ENCODE measurements around the gene FBLN5. TPM values are rescaled to one million over a fixed set of nuclear protein-coding genes. Genes with fewer than 3 reads are reported as not detected.

FBLN5 gene
- total RNA-seq, 6 experiments from 2014 or later = 6.7 to 36.3 (median 17.8) TPM

- no peak for TF ChIP-seq POLR2A (IDR thresholded peaks at IDR 0.05)
- TF ChIP-seq, protein P1, sequence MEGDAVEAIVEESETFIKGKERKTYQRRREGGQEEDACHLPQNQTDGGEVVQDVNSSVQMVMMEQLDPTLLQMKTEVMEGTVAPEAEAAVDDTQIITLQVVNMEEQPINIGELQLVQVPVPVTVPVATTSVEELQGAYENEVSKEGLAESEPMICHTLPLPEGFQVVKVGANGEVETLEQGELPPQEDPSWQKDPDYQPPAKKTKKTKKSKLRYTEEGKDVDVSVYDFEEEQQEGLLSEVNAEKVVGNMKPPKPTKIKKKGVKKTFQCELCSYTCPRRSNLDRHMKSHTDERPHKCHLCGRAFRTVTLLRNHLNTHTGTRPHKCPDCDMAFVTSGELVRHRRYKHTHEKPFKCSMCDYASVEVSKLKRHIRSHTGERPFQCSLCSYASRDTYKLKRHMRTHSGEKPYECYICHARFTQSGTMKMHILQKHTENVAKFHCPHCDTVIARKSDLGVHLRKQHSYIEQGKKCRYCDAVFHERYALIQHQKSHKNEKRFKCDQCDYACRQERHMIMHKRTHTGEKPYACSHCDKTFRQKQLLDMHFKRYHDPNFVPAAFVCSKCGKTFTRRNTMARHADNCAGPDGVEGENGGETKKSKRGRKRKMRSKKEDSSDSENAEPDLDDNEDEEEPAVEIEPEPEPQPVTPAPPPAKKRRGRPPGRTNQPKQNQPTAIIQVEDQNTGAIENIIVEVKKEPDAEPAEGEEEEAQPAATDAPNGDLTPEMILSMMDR (IDR thresholded peaks at IDR 0.05) = no peak
- WGBS (ENCODE audit: insufficient coverage, low coverage, low lambda C conversion rate, missing lambda C conversion rate) = 72% methylated on average over 3 of the region's 3 CpGs
- Histone ChIP-seq H3K4me1 (no peaks in the 10 kb centered on the region), H3K27me3 (no peaks in the 10 kb centered on the region), H3K27ac (no peak overlapping the region), H3K4me3 (no peak overlapping the region), H3K36me3 (no peaks in the 10 kb centered on the region), H3K9me3 (no peaks in the 10 kb centered on the region)
- intact Hi-C loops (cut with DNase I) = no loop called here
- no peak for DNase-seq
- ATAC-seq = no peak
These were observed 20.3 kb downstream of the FBLN5 start for GRCh38 chr14:91927191-91927590.

DNA sequence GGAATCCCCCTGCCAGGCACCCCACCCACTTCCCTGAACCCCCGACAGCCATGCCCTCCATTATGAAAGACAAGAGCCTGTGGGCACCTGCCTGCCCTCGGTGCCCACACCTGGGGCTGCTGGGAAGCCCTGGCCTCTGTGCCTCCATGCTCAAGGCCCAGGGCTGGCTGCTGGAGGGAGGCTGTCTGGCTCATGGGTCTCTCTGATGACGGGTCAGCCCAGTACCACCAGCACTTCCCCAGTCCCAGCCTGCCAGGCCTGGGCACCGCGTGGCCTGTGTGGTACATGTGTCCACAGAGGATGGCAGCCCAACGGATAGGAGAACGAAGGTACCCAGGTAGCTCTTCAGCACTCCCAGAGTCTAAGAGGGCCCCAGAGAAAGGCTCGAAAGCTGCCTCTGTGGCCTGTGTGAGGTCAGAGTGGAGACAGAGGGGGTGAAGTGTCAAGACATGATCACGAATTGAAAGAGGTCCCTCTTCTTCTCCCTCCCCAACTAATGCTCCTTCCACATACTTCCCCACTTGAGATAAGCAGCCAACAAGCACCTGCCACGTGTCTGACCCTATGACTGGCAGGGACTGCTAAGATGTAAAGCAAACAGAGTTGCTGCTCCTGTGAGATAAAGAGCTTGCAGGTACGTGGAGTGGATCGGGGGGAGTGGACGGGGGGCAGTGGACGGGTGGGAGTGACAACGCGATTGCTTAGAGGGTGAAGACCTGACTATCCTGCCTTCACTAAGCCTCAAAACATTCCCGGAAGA, 21.2 kb downstream of the FBLN5 start:
- 68% methylated on average over 7 of the region's 17 CpGs for WGBS (ENCODE audit: insufficient coverage, low coverage, low lambda C conversion rate, missing lambda C conversion rate)
- H3K27ac ChIP-seq = no peak overlapping the region

GRCh38 chr14:91925727-91926121, 21.8 kb downstream of the FBLN5 start:
- DNase-seq (no peak), ATAC-seq (peak in 1 of 4 donors; percentile 22)
- WGBS (ENCODE audit: insufficient coverage, low coverage, low lambda C conversion rate, missing lambda C conversion rate) = 57% methylated on average over 3 of the region's 10 CpGs
- Histone ChIP-seq H3K27me3 (no peaks in the 10 kb centered on the region), H3K36me3 (no peaks in the 10 kb centered on the region), H3K4me1 (no peaks in the 10 kb centered on the region), H3K9me3 (no peaks in the 10 kb centered on the region), H3K27ac (no peak overlapping the region), H3K4me3 (no peak overlapping the region)
- intact Hi-C loops (cut with DNase I) = no loop called here
- TF ChIP-seq POLR2A (IDR thresholded peaks at IDR 0.05) = no peak
- TF ChIP-seq, protein P1 (IDR thresholded peaks at IDR 0.05) = no peak

More for the DNA sequence above, 21.2 kb downstream of the FBLN5 start:
- no peak for TF ChIP-seq POLR2A (IDR thresholded peaks at IDR 0.05)
- TF ChIP-seq, protein P1 (IDR thresholded peaks at IDR 0.05) = no peak
- no peak for DNase-seq
- H3K27me3 ChIP-seq = no peaks in the 10 kb centered on the region
- ATAC-seq = peak in 1 of 4 donors; percentile 39
- intact Hi-C loops (cut with DNase I) = no loop called here
- no peak overlapping the region for H3K4me3 ChIP-seq
- no peaks in the 10 kb centered on the region for H3K9me3 ChIP-seq
- no peaks in the 10 kb centered on the region for H3K36me3 ChIP-seq
- no peaks in the 10 kb centered on the region for H3K4me1 ChIP-seq

DNA sequence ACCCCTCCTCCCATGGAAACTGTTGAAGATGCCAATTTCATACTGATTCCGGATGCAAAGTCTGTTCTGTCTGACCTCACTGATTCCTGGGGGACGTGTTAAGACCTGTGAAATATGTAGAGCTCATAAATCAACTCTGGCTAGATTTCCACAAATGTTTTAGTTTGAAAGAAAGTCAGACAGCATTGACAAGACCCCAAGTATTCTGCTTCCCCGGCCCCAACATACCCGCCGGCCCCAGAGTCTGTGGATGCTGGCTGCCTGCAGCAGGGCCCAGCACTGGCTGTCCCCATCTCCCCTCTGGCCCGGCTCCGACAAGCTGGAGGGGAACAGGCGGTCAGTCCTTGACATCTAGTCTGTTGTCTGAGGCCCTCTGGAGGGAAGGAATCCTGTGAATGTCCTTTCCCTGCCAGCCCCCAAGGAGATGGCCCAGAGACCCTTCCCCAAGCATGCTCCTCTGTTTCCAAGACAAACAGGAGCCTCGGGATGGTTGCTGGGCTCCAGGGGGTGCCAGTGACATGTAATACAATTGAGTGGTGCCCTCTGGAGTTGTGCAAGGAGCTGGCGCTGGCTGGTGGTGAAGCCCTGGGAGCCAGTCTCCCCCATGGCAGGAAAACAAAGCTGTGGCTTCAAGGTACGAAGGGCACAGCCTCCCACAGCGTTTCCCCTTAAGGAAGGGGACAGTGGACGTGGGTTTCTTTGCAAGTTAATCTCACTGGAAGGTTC, 22.3 kb downstream of the FBLN5 start:
- DNase-seq = no peak
- intact Hi-C loops (cut with DNase I) = no loop called here
- H3K4me1 ChIP-seq = no peaks in the 10 kb centered on the region
- no peak overlapping the region for H3K27ac ChIP-seq
- H3K4me3 ChIP-seq = no peak overlapping the region
- 40% methylated on average over 3 of the region's 13 CpGs for WGBS (ENCODE audit: insufficient coverage, low coverage, low lambda C conversion rate, missing lambda C conversion rate)
- TF ChIP-seq, protein P1 (IDR thresholded peaks at IDR 0.05) = no peak
- no peak for TF ChIP-seq POLR2A (IDR thresholded peaks at IDR 0.05)
- no peaks in the 10 kb centered on the region for H3K36me3 ChIP-seq
- H3K27me3 ChIP-seq = no peaks in the 10 kb centered on the region
- peak in 2 of 4 donors; percentile 23 to 46 for ATAC-seq
- no peaks in the 10 kb centered on the region for H3K9me3 ChIP-seq

Measured in right lobe of liver (tissue), 6 donors.